GM18508 (cell line): ENCODE data around the gene TNKS2.
"Not testable (repeated sequence)": the region's sequence is repeated elsewhere in the genome, so short reads cannot be mapped to it uniquely, and the experiment has no call there.

Source experiments
- ATAC-seq: cut with Tn5 transposase; IDR thresholded peaks from one replicate; pipeline ENCODE4 v1.9.1; 2021; ENCODE audit warnings: moderate number of reproducible peaks; ENCODE audit not compliant: insufficient read depth, unreplicated experiment

The TNKS2 gene

GRCh38 chr10:91797874-91798648 lies at the start of gene TNKS2:
TNKS2 (plus strand) TSS chr10:91798426; CDS start chr10:91798691, 265 bp downstream.
- peak; percentile 39 for ATAC-seq

- ATAC-seq = not testable (repeated sequence)
These were observed 48.6 kb upstream of the TNKS2 start for GRCh38 chr10:91749592-91749991.

- no peak for ATAC-seq
These were observed 41.9 kb upstream of the TNKS2 start for GRCh38 chr10:91756286-91756685.

- no peak for ATAC-seq
These were observed 39.7 kb upstream of the TNKS2 start for GRCh38 chr10:91758303-91759146.

- no peak for ATAC-seq
These were observed 38.6 kb upstream of the TNKS2 start for GRCh38 chr10:91759581-91759986.

GRCh38 chr10:91761721-91762120 lies 36.5 kb upstream of the TNKS2 start:
- ATAC-seq = no peak

DNA sequence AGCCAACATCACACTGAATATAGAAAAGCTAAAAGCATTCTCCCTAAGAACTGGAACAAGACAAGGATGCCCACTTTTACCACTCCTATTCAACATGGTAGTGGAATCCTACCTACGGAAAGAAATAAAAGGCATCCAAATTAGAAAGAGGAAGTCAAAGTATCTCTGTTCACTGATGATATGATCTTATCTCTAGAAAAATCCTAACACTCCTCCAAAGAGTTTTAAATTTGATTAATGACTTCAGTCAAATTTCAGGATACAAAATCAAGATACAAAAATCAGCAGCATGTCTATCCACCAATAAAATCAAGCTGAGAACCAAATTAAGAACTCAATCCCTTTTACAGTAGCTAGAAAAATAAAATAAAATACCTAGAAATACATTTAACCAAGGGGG lies 35.3 kb upstream of the TNKS2 start:
- no peak for ATAC-seq

GRCh38 chr10:91766676-91767075 lies 31.6 kb upstream of the TNKS2 start:
- no peak for ATAC-seq

DNA sequence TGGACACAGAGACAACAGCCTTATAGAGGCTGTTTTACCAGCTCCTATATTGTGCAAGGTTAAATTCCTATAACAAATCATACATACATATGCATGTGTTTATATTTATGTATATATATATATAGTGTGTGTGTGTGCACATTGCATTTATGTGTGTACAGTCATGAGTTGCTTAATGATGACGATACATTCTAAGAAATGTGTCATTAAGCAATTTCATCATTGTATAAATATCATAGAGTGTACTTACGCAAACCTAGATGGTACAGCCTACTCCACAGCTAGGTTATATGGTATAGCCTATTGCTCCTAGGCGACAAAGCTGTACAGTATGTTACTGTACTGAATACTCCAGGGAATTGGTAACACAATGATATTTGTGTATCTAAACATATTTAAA lies 30.1 kb upstream of the TNKS2 start:
- no peak for ATAC-seq

DNA sequence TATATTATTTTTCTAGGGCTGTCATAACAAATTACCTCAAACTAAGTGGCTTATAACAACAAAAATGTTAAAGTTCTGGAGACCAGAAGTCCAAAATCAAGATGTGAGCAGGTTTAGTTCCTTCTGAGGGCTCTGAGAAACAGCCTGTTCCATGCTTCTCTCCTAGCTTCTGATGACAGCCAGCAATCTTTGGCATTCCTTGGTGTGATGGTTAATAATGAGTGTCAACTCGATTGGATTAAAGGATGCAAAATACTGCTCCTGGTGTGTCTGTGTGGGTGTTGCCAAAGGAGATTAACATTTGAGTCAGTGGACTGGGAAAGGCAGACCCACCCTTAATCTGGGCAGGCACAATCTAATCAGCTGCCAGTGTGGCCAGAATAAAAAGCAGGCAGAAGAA lies 26.3 kb upstream of the TNKS2 start:
- ATAC-seq = no peak

- ATAC-seq = no peak
These were observed 25.8 kb upstream of the TNKS2 start for GRCh38 chr10:91772461-91772860.

DNA sequence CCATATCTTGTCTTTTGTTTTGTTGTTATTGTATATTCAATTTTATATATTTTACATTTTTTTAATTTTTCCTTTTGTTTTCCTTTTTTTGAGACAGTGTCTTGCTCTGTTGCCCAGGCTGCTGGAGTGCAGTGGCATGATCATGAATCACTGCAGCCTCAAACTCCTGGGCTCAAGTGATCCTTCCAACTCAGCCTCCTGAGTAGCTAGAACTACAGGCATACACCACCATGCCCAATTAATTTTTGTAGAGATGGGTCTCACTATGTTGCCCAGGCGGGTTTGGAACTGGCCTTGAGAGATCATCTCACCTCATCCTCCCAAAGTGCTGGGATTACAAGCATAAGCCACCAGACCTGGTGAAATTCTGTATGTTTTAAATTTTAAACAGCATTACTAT lies 25.4 kb upstream of the TNKS2 start:
- no peak for ATAC-seq

- ATAC-seq = no peak
These were observed 23.7 kb upstream of the TNKS2 start for GRCh38 chr10:91774571-91774970.

- ATAC-seq = no peak
These were observed 22.5 kb upstream of the TNKS2 start for GRCh38 chr10:91775731-91776130.

GRCh38 chr10:91776266-91776665 lies 22.0 kb upstream of the TNKS2 start:
- ATAC-seq = no peak

DNA sequence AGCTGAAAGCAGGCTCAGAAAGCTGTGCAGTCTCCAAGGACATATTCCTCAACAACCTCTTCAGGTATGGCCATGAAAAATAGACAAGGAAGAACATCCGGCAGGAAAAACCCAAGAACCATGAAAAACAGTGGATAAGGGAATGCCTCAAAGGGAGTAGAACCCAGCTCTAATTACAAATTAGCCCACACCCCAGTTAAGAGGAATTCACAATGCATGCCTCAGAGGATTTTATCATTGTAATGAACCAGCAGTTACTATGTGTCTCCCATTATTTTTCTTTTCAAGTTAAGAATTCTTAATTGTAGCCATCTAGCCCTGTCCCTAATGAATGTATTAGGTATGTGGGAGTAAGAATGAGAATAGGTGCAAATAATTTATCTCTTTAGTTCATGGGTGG lies 19.7 kb upstream of the TNKS2 start:
- no peak for ATAC-seq

- ATAC-seq = no peak
These were observed 19.1 kb upstream of the TNKS2 start for GRCh38 chr10:91779011-91779605.

GRCh38 chr10:91782539-91782938 lies 15.7 kb upstream of the TNKS2 start:
- no peak for ATAC-seq

- no peak for ATAC-seq
These were observed 12.4 kb upstream of the TNKS2 start for GRCh38 chr10:91785830-91786229.

- ATAC-seq = no peak
These were observed 11.0 kb upstream of the TNKS2 start for GRCh38 chr10:91787258-91787657.

DNA sequence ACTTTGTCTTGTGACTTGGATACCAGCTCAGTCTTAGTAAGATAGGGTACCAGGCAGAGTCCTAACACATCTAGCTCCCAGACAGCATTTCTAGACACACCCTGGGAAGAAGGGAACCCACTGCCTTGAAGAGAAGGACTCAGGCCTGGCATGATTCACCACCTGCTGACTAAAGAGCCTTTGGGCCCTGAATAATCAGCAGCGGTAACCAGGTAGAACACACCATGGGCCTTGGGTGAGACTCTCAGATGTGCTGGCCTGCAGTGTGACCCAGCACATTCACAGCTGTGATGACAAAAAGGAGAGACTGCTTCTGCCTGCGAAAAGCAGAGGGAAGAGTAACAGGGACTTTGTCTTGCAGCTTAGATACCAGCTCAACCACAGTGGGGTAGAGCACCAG lies 10.4 kb upstream of the TNKS2 start:
- ATAC-seq = no peak
